H1 (cell line): ENCODE results near the gene OSBPL9. TPM values are rescaled to one million over a fixed set of nuclear protein-coding genes. Genes with fewer than 3 reads are reported as not detected.

Source experiments
- CREB1 ChIP-seq: IDR thresholded peaks from 2 replicates; pipeline ENCODE4 v1.6.1; 2012; ENCODE audit warnings: inconsistent platforms
- HDAC6 ChIP-seq: IDR thresholded peaks from one replicate; pipeline ENCODE4 v1.7.1; 2012; ENCODE audit warnings: low read depth, mild to moderate bottlenecking, inconsistent platforms, low read length, moderate library complexity
- SIRT6 ChIP-seq: IDR thresholded peaks from one replicate; pipeline ENCODE4 v1.7.1; 2012; ENCODE audit warnings: low read length, inconsistent platforms
- TEAD4 ChIP-seq: IDR thresholded peaks from 2 replicates; pipeline ENCODE4 v1.6.1; 2012; ENCODE audit warnings: low read depth, low read length, inconsistent platforms, mixed read lengths
- polyA plus RNA-seq, 7 experiments: library from polyadenylated mRNA; depleted of rRNA in 3 of 7; stranded (reverse) in 5 of 7; unstranded in 2 of 7; fragments of >200 nt in 5 of 7; fragments of 200-250 nt in 2 of 7; gene quantifications; 1 replicate in 5 of 7; 2 replicates in 1 of 7; 4 replicates in 1 of 7; pipeline versions ENCODE4 v1.2.1 to v1.2.3, GENCODE V29; 2011 to 2013; ENCODE audit warnings: missing spikeins in 2 of 7, mixed read lengths in 2 of 7
- total RNA-seq: library from RNA; stranded (reverse); fragmentation: NEBNext Ultra II Directional; extraction: Animal tissue kit (Norgen Biotek cat#: 25700); gene quantifications from 2 replicates; pipeline ENCODE4 v1.2.1, GENCODE V29; 2021

OSBPL9 gene
- total and polyA plus RNA-seq, 2 of the 8 experiments (the other 6 are each of a cell fraction or from before 2014, with no cell fraction given), result 58.2 to 71.6 TPM

DNA sequence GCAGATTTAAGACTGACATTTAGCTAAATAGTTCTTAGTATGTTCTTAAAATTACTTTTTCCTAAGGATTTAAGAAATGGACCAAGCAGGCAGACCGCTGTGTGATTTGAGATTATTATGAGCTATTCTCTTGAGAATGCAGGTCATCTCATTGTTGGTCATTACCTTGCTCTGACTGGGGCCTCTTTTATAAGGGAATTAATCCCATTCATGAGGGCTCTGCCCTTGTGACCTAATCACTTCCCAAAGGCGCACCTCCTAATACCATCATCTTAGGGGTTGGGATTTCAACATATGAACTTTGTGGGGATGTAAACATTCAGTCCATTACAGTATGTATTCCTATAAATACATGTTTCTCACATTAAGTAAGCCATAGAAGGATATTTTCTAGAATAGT, 24.2 kb downstream of the OSBPL9 start (continued):
- no peak for TF ChIP-seq HDAC6
- no peak for TF ChIP-seq TEAD4
- TF ChIP-seq SIRT6, result no peak
- TF ChIP-seq CREB1, result no peak
